COLO668 (cell line): ENCODE data around the gene KRTAP4-3.
"Not testable (repeated sequence)": the region's sequence is repeated elsewhere in the genome, so short reads cannot be mapped to it uniquely, and the experiment has no call there.

Source experiments
- DNase-seq: peaks from one replicate; lab custom pipeline; 2025; ENCODE audit not compliant: unreplicated experiment; lab: John Stamatoyannopoulos, UW

KRTAP4-3 gene

GRCh38 chr17:41119696-41120690 is 48.0 kb downstream of the KRTAP4-3 start:
- not testable (repeated sequence) for DNase-seq

- no peak for DNase-seq
Observed at GRCh38 chr17:41118721-41119120, 49.3 kb downstream of the KRTAP4-3 start.

- DNase-seq = not testable (repeated sequence)
Observed at GRCh38 chr17:41117846-41118386, 50.1 kb downstream of the KRTAP4-3 start, which contains the start of gene KRTAP4-11. KRTAP4-11 (minus strand) TSS chr17:41118373; CDS start chr17:41118315, 58 bp downstream.
